Transverse colon (tissue), 4 donors: Measurements from ENCODE around the gene CDH22.

Experiments used
- EP300 ChIP-seq: sonication (generic); formaldehyde crosslinking; IDR thresholded peaks from one replicate; pipeline ENCODE4 v1.6.1; 2017; ENCODE audit warnings: antibody characterized with exemption, low read depth
- POLR2A ChIP-seq: fragments of 450-650 bp; IDR thresholded peaks from one replicate; pipeline ENCODE4 v1.6.1; 2016; ENCODE audit warnings: antibody characterized with exemption, mild to moderate bottlenecking, moderate library complexity
- POLR2AphosphoS5 ChIP-seq, 3 donors: sonication (generic); formaldehyde crosslinking; IDR thresholded peaks; one replicate each; pipeline ENCODE4 v1.6.1; 2016; ENCODE audit warnings: antibody characterized with exemption in 3 of 3
- TF ChIP-seq, protein P1 (sequence below), 5 experiments: fragments of 200-600 bp in 3 of 5; fragments of 450-650 bp in 2 of 5; sonication (generic) in 3 of 5; IDR thresholded peaks; 1 replicate in 2 of 5; 2 replicates in 3 of 5; pipeline ENCODE4 v1.5.1; 2016 to 2017; ENCODE audit warnings: antibody characterized with exemption in 5 of 5, inconsistent platforms in 3 of 5, mild to moderate bottlenecking in 2 of 5, moderate library complexity in 1 of 5

DNA sequence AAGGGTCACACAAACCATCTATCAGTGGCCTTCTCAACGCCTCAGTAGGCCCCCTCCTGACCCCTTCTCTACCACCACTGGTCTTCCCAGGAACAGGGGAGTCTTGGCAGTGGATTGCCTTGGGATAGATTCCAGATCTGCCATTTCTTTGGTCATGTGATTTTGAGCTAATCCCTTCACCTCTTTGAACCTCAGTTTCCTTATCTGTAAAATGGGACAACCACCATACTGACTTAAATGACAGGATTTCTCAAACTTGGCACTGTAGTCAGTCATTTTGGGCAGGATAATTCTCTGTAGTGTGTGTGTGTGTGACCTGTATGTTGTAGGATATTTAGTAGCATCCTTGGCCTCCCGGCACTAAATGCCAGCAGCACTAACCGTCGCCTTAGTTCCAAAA lies 89.1 kb downstream of the CDH22 start:
- TF ChIP-seq, protein P1, sequence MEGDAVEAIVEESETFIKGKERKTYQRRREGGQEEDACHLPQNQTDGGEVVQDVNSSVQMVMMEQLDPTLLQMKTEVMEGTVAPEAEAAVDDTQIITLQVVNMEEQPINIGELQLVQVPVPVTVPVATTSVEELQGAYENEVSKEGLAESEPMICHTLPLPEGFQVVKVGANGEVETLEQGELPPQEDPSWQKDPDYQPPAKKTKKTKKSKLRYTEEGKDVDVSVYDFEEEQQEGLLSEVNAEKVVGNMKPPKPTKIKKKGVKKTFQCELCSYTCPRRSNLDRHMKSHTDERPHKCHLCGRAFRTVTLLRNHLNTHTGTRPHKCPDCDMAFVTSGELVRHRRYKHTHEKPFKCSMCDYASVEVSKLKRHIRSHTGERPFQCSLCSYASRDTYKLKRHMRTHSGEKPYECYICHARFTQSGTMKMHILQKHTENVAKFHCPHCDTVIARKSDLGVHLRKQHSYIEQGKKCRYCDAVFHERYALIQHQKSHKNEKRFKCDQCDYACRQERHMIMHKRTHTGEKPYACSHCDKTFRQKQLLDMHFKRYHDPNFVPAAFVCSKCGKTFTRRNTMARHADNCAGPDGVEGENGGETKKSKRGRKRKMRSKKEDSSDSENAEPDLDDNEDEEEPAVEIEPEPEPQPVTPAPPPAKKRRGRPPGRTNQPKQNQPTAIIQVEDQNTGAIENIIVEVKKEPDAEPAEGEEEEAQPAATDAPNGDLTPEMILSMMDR (IDR thresholded peaks at IDR 0.05), result no peak
- TF ChIP-seq POLR2A (no peak), EP300 (no peak), POLR2AphosphoS5 (IDR thresholded peaks at IDR 0.05) (no peak)
